ENCODE measurements around the gene ERMP1. TPM values are rescaled to one million over a fixed set of nuclear protein-coding genes. Genes with fewer than 3 reads are reported as not detected.

ERMP1 gene
- total and polyA plus RNA-seq, 10 of the 15 experiments (the other 5 are each of a cell fraction or from before 2014, with no cell fraction given) = 2.4 to 42.1 (median 8.1) TPM

- TF ChIP-seq CEBPZ (IDR thresholded peaks at IDR 0.05; ENCODE audit: low read depth, low read length) = no peak
Observed at GRCh38 chr9:5773324-5773999, 59.5 kb downstream of the ERMP1 start (continued).

- H2AFZ ChIP-seq (ENCODE audit: control insufficient read depth, low read depth, low read length) = no peak overlapping the region
- ChIA-PET POLR2A (interaction anchor here (0.6 to 0.7 kb wide), 2 partner anchors 31 to 50 kb away, joined by 3 read pairs; no protein-coding TSS in a partner anchor), CTCF (interaction anchor here (0.6 to 2.2 kb wide), 2 partner anchors 12 to 390 kb away, joined by 3 to 5 read pairs; no protein-coding TSS in a partner anchor), SMC1A (ENCODE audit: uncharacterized antibody, unreplicated experiment) (interaction anchor here (0.8 to 1.8 kb wide), 7 partner anchors 10 to 84 kb away, joined by 3 to 6 read pairs (median 3); partner anchors contain the start of gene ERMP1), RAD21 (ENCODE audit: unreplicated experiment) (interaction anchor here (0.9 kb wide), 1 partner anchor 283 kb away, joined by 3 read pairs; no protein-coding TSS in a partner anchor)
- no TSS peak for BruUV-seq (replicated peaks)
- intact Hi-C loops (cut with micrococcal nuclease; ENCODE audit: unreplicated experiment) = no loop called here
- in situ Hi-C loops (cut with MboI) = no loop called here
- peaks cover 11 to 66% of the 10 kb centered on the region in 2 experiments for H3K36me3 ChIP-seq (ENCODE audit: control insufficient read depth in 2 of 2, insufficient read depth in 2 of 2, low read length in 1 of 2)
- WGBS (ENCODE audit: insufficient coverage, insufficient replicate concordance, low lambda C conversion rate, missing lambda C conversion rate) = 61% methylated on average over 5 of the region's 5 CpGs
- no peaks in the 10 kb centered on the region for H4K20me1 ChIP-seq (ENCODE audit: control insufficient read depth, insufficient read depth)
- H3K9ac ChIP-seq (ENCODE audit: control insufficient read depth, insufficient read depth, low read length) = no peak overlapping the region
- H3K79me2 ChIP-seq (ENCODE audit: control insufficient read depth, insufficient read depth, low read length) = no peaks in the 10 kb centered on the region
- DNase-seq (ENCODE audit: low read depth, low spot score) (peak; percentile 66), ATAC-seq (peak; percentile 88), FAIRE-seq (peak; percentile 31)
- no peak overlapping the region for H3K4me3 ChIP-seq
- peak overlapping the region; percentile 66 for H3K27ac ChIP-seq (ENCODE audit: control insufficient read depth, insufficient read depth)
- peaks cover 28% of the 10 kb centered on the region for H3K4me1 ChIP-seq (ENCODE audit: control insufficient read depth, insufficient read depth, low read length)
- H3K27me3 ChIP-seq (replicated peaks in 1 of 2; ENCODE audit: control insufficient read depth in 2 of 2, insufficient read depth in 2 of 2, low read length in 1 of 2) = no peaks in the 10 kb centered on the region
- H3K4me2 ChIP-seq (ENCODE audit: control insufficient read depth, insufficient read depth) = peak overlapping the region; percentile 50
- no peaks in the 10 kb centered on the region; the same call in 1 of the 3 replicates for H3K9me3 ChIP-seq (replicated peaks; ENCODE audit: control insufficient read depth, insufficient read depth, low read length)
- no peak for TF ChIP-seq E2F8 (IDR thresholded peaks at IDR 0.05; ENCODE audit: low read depth, partially characterized antibody)
- no peak for TF ChIP-seq SIX5 (IDR thresholded peaks at IDR 0.05; ENCODE audit: low read depth, low read length, severe bottlenecking)
- TF ChIP-seq ATF2 (IDR thresholded peaks at IDR 0.05; ENCODE audit: low read length) = peak; percentile 65; the same call in 1 of the 2 replicates
- no peak for TF ChIP-seq MAX (IDR thresholded peaks at IDR 0.05; ENCODE audit: low read depth, low read length)
Observed at GRCh38 chr9:5767968-5768932, 64.7 kb downstream of the ERMP1 start.

Measured in GM12878 (cell line).